ENCODE measurements around the gene LPP.

DNA sequence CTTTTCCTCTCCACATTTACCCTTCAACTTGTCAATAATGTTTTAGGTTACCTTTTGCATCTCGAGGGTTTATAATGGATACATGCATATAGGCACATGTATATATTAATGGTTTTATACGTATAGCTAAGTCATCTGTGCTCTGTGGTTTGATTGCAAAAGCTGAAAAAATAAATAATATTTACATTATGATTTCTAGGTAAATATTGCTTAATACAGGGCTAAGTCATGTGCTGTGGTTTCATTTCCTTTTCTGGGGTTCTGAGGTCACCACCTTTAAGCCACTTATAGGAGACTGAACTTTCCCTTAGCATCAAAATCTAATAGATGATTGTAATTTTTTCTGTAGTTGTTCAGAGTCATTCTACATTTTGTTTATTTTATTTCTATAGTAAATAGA, 33.1 kb downstream of the LPP start:
- TF ChIP-seq, protein P1, sequence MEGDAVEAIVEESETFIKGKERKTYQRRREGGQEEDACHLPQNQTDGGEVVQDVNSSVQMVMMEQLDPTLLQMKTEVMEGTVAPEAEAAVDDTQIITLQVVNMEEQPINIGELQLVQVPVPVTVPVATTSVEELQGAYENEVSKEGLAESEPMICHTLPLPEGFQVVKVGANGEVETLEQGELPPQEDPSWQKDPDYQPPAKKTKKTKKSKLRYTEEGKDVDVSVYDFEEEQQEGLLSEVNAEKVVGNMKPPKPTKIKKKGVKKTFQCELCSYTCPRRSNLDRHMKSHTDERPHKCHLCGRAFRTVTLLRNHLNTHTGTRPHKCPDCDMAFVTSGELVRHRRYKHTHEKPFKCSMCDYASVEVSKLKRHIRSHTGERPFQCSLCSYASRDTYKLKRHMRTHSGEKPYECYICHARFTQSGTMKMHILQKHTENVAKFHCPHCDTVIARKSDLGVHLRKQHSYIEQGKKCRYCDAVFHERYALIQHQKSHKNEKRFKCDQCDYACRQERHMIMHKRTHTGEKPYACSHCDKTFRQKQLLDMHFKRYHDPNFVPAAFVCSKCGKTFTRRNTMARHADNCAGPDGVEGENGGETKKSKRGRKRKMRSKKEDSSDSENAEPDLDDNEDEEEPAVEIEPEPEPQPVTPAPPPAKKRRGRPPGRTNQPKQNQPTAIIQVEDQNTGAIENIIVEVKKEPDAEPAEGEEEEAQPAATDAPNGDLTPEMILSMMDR (IDR thresholded peaks at IDR 0.05) = no peak
- no peak for TF ChIP-seq EZH2 (IDR thresholded peaks at IDR 0.05; ENCODE audit: borderline replicate concordance, insufficient read depth, low read depth, low read length, poor library complexity, severe bottlenecking)
